ENCODE results near the gene BACH2.
"Not testable (repeated sequence)": the region's sequence is repeated elsewhere in the genome, so short reads cannot be mapped to it uniquely, and the experiment has no call there.

Gene BACH2

GRCh38 chr6:90298459-90299053 is 1.9 kb upstream of the BACH2 start:
- DNase-seq, result peak; percentile 20

- no peak for DNase-seq
Measured at GRCh38 chr6:90297867-90298381, 1.3 kb upstream of the BACH2 start.

- DNase-seq, result no peak
Measured at GRCh38 chr6:90297115-90297866, 648 bp upstream of the BACH2 start.

- peak; percentile 44 for DNase-seq
Measured at GRCh38 chr6:90295854-90296340, 746 bp downstream of the BACH2 start.

- DNase-seq, result peak; percentile 43
Measured at GRCh38 chr6:90294989-90295853, 1.4 kb downstream of the BACH2 start.

- no peak for DNase-seq
Measured at GRCh38 chr6:90294614-90294988, 2.0 kb downstream of the BACH2 start.

GRCh38 chr6:90294008-90294511 is 2.6 kb downstream of the BACH2 start:
- DNase-seq, result no peak

DNA sequence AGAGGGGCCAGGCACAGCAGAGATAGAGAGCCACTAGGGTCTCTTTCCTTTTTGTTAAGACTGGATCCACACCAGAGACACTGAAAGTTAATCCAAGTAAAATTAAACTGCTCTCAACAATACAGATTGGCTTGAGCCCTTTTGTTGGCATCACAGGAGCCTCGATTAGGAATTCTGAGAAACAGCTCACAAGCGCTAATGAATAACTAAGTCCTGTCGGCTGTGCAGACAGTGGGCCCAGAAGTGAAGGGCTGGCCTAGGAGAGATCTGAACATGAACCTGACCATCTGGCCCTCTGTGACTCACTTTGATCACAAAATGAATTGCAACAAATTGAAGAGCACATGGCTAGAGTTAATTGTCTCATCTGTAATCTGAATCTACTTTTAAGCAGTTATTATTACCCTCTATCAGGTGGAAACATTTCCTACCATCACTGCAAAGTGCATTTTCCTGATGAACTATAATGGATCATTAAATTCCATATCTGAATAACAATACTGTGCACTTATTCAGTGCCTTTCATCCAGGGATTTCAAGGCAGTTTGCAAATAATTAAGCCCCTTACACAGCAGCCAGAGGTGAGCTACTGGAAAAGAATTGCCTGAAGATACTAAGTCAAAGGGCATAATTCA is 3.2 kb downstream of the BACH2 start:
- DNase-seq, result no peak

- no peak for DNase-seq
Measured at GRCh38 chr6:90291565-90291964, 5.1 kb downstream of the BACH2 start.

DNA sequence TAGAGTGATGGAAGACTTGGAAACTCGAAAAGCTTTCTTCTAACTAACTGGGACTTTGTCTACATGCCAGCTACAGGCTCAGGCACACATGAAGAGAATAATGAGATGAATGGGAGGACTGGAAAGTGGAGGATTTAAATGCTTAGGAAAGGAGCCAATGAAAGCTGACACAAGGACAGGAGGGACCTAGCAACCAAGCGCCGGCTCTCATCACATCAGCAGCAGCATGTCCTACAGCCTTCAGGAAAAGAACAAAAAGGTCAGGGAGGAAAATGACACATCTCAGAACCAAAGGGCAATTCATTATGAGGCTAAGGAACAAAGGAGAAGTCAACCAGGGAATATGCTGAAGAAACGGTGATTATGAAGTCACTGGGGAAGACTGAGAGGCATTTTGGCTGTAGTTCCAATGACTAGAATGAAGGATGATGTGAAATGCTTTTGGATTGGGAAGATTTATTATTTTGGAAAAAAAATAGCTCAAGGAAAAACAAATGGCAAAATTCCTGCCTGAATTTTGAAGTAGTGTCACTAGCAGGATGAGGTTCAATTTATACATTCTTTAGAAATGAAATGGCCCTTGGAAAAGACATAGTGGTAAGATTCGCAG is 5.7 kb downstream of the BACH2 start:
- DNase-seq, result no peak

DNA sequence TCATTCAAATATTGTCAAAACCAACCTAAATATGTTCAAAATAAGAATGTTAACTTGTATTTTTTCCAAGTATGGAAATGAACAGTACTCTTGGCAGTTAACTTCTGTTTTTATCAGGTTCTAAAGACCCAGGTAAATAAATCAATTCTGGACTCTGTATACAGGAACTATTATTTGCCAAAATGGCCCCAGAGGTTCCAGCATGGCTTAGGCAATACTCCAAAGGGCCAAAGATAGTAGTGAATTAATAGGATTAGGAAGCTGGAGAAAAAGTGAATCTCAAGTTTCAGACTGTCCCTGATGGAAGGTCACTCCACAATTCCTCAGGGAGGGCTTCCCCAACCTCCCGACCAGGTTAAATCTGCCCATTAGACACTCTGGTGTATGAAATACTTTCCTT is 6.7 kb downstream of the BACH2 start:
- no peak for DNase-seq

GRCh38 chr6:90288404-90288803 is 8.2 kb downstream of the BACH2 start:
- peak; percentile 48 for DNase-seq

GRCh38 chr6:90286884-90287488 is 9.7 kb downstream of the BACH2 start:
- DNase-seq, result peak; percentile 10

DNA sequence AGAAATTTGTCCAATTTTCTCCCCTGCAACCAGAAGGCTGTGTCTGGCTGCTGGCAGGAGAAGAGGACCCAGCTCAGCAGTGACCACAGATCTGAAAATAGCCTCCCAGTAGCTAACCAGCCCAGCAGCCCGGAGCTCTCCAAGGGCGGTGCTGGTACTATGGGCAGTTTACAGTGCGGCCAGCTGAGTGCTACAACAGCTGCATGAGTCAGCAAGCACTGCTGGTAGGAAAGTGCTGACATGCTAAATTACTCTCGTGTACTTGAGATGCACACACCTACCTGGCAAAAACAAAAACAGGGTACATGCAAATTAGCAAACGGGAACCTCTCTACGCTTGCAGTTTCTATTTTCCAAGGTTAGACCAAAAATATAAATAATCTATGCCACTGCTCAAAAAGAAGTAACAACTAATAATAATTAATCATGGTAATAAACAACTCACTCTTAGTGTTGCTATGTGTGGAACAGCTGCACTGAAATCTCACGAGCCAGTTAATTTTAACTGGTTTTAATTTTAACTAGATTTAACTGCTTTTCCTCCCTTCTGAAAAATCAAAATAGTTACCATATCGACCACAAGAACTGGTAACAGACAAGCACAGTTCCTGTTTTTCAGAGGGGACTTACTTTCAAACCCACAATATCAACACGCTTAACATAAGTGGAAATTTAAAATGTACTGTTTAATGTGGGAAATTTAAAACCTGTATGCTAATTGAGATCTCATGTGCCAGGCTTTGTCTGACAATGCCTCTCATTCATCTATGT is 10.8 kb downstream of the BACH2 start:
- DNase-seq, result peak; percentile 86

GRCh38 chr6:90285042-90285481 is 11.6 kb downstream of the BACH2 start:
- DNase-seq, result no peak

DNA sequence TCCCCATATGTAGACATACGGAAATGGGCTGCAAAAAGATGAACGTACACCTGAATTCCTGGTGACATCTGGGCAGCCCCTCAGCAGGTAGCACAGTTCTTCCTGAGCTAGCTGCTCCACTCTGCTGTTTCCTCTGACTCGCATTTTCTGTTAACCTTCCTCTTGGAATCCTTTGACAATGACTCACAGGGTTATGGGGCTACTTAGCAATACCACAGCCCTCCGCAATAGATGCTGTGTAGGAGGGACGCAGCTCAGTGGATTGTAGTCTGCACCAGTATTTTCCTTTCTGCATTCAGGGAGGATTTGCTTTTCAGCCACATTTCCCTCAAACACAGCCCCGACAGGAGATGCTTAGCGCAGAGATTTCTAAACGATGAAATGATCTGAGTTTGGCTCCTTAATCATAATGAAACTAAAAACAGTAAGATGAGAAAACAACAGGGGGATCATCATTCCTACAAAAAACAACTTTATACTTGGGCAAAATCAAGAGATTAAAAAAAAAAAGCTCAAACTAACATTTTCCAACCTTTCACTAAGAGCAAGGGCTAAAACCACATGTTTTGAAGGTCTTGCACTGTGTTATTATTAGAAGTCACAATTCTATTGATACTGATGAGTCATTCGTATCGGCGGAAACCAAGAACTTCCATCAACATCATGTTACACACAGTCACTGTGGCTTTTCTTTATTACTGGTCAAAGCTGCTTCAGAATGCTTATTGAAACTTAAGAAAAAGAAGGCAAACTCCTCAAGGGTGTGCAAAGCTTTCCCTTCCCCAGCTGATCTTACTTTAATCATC is 12.2 kb downstream of the BACH2 start:
- no peak for DNase-seq

GRCh38 chr6:90282265-90282664 is 14.4 kb downstream of the BACH2 start:
- not testable (repeated sequence) for DNase-seq

DNA sequence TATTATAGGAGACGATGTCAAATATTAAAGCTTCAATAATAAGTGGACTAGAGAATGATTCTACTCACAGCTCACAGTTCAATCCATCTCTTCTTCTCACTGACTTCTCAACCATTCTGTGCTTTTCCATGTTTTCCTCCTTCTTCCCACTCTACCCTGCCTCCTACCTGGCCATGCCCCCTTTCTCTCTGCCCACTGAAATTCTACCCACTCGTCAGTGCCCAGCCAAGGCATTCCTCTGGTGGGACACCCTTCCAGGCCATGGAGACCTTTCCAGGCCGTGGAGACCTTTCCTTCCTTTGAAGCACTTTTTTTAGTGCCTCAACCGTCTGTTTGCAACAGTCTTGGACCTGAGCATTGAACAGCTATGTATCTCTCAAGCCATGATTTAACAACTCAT is 18.5 kb downstream of the BACH2 start:
- DNase-seq, result no peak

DNA sequence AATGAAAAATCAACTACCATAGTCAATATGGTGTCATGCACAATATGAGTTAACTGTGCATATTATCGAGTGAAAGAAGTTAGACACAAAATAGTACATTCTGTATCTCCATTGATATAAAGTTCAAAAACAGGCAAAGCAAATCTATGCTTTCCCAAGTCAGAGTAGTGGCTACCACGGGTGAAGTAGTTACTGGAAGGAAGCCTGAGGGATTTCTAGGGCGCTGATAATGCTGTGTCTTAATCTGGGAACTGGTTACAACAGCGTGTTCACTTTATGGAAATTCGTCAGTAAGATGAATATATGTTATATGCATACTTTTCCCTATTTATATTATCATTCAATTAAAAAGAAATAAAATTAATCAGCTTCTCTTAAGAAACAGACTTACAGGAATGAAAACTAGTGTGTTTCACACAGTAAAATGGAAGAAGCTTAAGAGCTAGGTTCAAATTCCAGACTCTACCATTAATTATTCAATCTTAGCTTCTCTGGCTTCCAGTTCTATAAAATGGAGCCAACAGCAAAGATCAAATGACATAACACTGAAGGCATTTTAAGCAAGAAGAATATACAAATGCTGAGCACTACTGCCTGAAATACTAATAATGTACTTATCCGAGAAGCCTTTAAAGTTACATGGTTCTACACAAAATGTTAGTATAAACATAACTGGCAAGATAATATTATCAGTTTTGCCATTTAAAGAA is 19.2 kb downstream of the BACH2 start:
- DNase-seq, result no peak
